DOHH2 (cell line): ENCODE measurements around the gene PPY.

ENCODE experiments used
- H3F3A ChIP-seq: fragments of 200-600 bp; sonication (generic), shearing (Covaris generic); 2 replicates; pipeline ENCODE4 v1.6.0; 2016; ENCODE audit warnings: antibody characterized with exemption, mild to moderate bottlenecking; ENCODE audit not compliant: control insufficient read depth, insufficient read depth
- H3K27ac ChIP-seq: fragments of 200-600 bp; sonication (generic); 2 replicates; pipeline ENCODE4 v1.5.1; 2014; ENCODE audit warnings: low read depth, mild to moderate bottlenecking, low read length, moderate library complexity
- H3K27me3 ChIP-seq: fragments of 200-600 bp; sonication (generic); 2 replicates; pipeline ENCODE4 v1.6.1; 2014; ENCODE audit warnings: mild to moderate bottlenecking, low read length, mixed read lengths; ENCODE audit not compliant: control insufficient read depth
- H3K36me3 ChIP-seq: fragments of 200-600 bp; sonication (generic); 2 replicates; pipeline ENCODE4 v1.6.1; 2014; ENCODE audit warnings: mild to moderate bottlenecking, low read length, moderate library complexity, mixed read lengths; ENCODE audit not compliant: control insufficient read depth
- H3K4me1 ChIP-seq: fragments of 200-600 bp; sonication (generic); 2 replicates; pipeline ENCODE4 v1.6.1; 2014; ENCODE audit warnings: mild to moderate bottlenecking, low read length, mixed read lengths; ENCODE audit not compliant: control insufficient read depth
- H3K4me2 ChIP-seq: fragments of 200-600 bp; sonication (generic); 2 replicates; pipeline ENCODE4 v1.6.0; 2014; ENCODE audit warnings: mild to moderate bottlenecking, low read length, moderate library complexity
- H3K4me3 ChIP-seq: fragments of 200-600 bp; sonication (generic); 2 replicates; pipeline ENCODE4 v1.5.1; 2014; ENCODE audit warnings: mild to moderate bottlenecking, low read length, mixed read lengths
- H3K79me2 ChIP-seq: fragments of 200-600 bp; sonication (generic); 2 replicates; pipeline ENCODE4 v1.6.1; 2014; ENCODE audit warnings: mild to moderate bottlenecking, low read length, mixed read lengths; ENCODE audit not compliant: control insufficient read depth
- H3K9me2 ChIP-seq: fragments of 200-600 bp; sonication (generic); replicated peaks from 2 replicates; pipeline ENCODE4 v1.6.1; 2014; ENCODE audit warnings: mild to moderate bottlenecking, low read length, mixed read lengths; ENCODE audit not compliant: control insufficient read depth
- H3K9me3 ChIP-seq: fragments of 200-600 bp; sonication (generic); 2 replicates; pipeline ENCODE4 v1.6.1; 2014; ENCODE audit warnings: antibody characterized with exemption, low read length, mixed read lengths; ENCODE audit not compliant: control insufficient read depth, insufficient read depth
- H4K20me1 ChIP-seq: fragments of 200-600 bp; sonication (generic); 2 replicates; pipeline ENCODE4 v1.6.0; 2014; ENCODE audit warnings: low read depth, mild to moderate bottlenecking, antibody characterized with exemption, low read length, moderate library complexity; ENCODE audit not compliant: control insufficient read depth, insufficient read depth
- CTCF ChIP-seq: fragments of 200-600 bp; sonication (generic); IDR thresholded peaks from one replicate; pipeline ENCODE4 v1.5.1; 2014; ENCODE audit warnings: antibody characterized with exemption, mild to moderate bottlenecking, low read depth, low read length; ENCODE audit not compliant: poor library complexity, severe bottlenecking
- EZH2phosphoT487 ChIP-seq: fragments of 200-600 bp; sonication (generic); IDR thresholded peaks from 2 replicates; pipeline ENCODE4 v1.6.1; 2017; ENCODE audit warnings: borderline replicate concordance, mild to moderate bottlenecking, antibody characterized with exemption, low read length, moderate library complexity, mixed read lengths

Gene PPY

GRCh38 chr17:43912635-43913304 lies 29.5 kb downstream of the PPY start:
- Histone ChIP-seq H3K79me2 (no peaks in the 10 kb centered on the region), H3K27ac (no peak overlapping the region), H4K20me1 (no peaks in the 10 kb centered on the region), H3K36me3 (no peaks in the 10 kb centered on the region), H3F3A (no peaks in the 10 kb centered on the region), H3K9me3 (no peaks in the 10 kb centered on the region), H3K4me2 (no peak overlapping the region), H3K9me2 (no peaks in the 10 kb centered on the region), H3K27me3 (peaks cover 58% of the 10 kb centered on the region), H3K4me3 (no peak overlapping the region), H3K4me1 (peaks cover 13% of the 10 kb centered on the region)
- no peak for TF ChIP-seq CTCF

GRCh38 chr17:43911904-43912303 lies 30.4 kb downstream of the PPY start:
- Histone ChIP-seq H3K4me2 (no peak overlapping the region), H3K4me1 (peaks cover 14% of the 10 kb centered on the region), H3K27ac (no peak overlapping the region), H3K9me2 (no peaks in the 10 kb centered on the region), H3K27me3 (peaks cover 58% of the 10 kb centered on the region), H3K79me2 (no peaks in the 10 kb centered on the region), H4K20me1 (no peaks in the 10 kb centered on the region), H3K36me3 (no peaks in the 10 kb centered on the region), H3K4me3 (no peak overlapping the region), H3F3A (no peaks in the 10 kb centered on the region), H3K9me3 (no peaks in the 10 kb centered on the region)
- no peak for TF ChIP-seq CTCF
- no peak for TF ChIP-seq EZH2phosphoT487

GRCh38 chr17:43909537-43910231 lies 32.6 kb downstream of the PPY start:
- no peaks in the 10 kb centered on the region for H3K36me3 ChIP-seq

More at GRCh38 chr17:43909537-43910231, 32.6 kb downstream of the PPY start:
- H3K4me1 ChIP-seq, result peaks cover 12% of the 10 kb centered on the region
- H3K9me3 ChIP-seq, result no peaks in the 10 kb centered on the region
- H4K20me1 ChIP-seq, result no peaks in the 10 kb centered on the region
- H3F3A ChIP-seq, result no peaks in the 10 kb centered on the region
- no peak overlapping the region for H3K4me3 ChIP-seq
- H3K4me2 ChIP-seq, result no peak overlapping the region
- no peaks in the 10 kb centered on the region for H3K9me2 ChIP-seq
- no peak overlapping the region for H3K27ac ChIP-seq
- no peaks in the 10 kb centered on the region for H3K79me2 ChIP-seq
- TF ChIP-seq CTCF (no peak), EZH2phosphoT487 (no peak)
- H3K27me3 ChIP-seq, result peaks cover 57% of the 10 kb centered on the region
